ENCODE data around the gene SFMBT2.

- TF ChIP-seq POLR2A (IDR thresholded peaks at IDR 0.05), result no peak
- TF ChIP-seq CTCF (IDR thresholded peaks at IDR 0.05), result no peak
- TF ChIP-seq POLR2AphosphoS5 (IDR thresholded peaks at IDR 0.05), result peak; percentile 94
Measured at GRCh38 chr10:7288060-7288690, 122.7 kb downstream of the SFMBT2 start.

Data from prostate gland (tissue), 2 donors.